HepG2 (cell line): Measurements from ENCODE around the gene NUSAP1. TPM values are rescaled to one million over a fixed set of nuclear protein-coding genes. Genes with fewer than 3 reads are reported as not detected.
A peak's percentile ranks its signal among the peaks of the same experiment; 100 is the strongest.

ENCODE experiments used
- CC2D1A ChIP-seq: sonication (generic); formaldehyde crosslinking; IDR thresholded peaks from 2 replicates; pipeline ENCODE4 v1.8.1; 2023; ENCODE audit warnings: mild to moderate bottlenecking, missing genetic modification reagents
- DRAP1 ChIP-seq: IDR thresholded peaks from 2 replicates; pipeline ENCODE4 v1.6.1; 2016; ENCODE audit warnings: missing genetic modification reagents, missing compliant biosample characterization
- ELF3 ChIP-seq: IDR thresholded peaks from 2 replicates; pipeline ENCODE4 v1.6.1; 2016; ENCODE audit warnings: missing genetic modification reagents, missing compliant biosample characterization
- GLMP ChIP-seq: sonication (generic); formaldehyde crosslinking; IDR thresholded peaks from 2 replicates; pipeline ENCODE4 v1.9.0; 2021; ENCODE audit warnings: missing genetic modification reagents, mild to moderate bottlenecking, borderline replicate concordance
- KIAA2018 ChIP-seq: sonication (generic); formaldehyde crosslinking; IDR thresholded peaks from 2 replicates; pipeline ENCODE4 v1.5.0; 2020; ENCODE audit warnings: mild to moderate bottlenecking, missing genetic modification reagents, borderline replicate concordance
- NCOR1 ChIP-seq: fragments of 200-600 bp; sonication (generic); IDR thresholded peaks from 2 replicates; pipeline ENCODE4 v1.7.0; 2017; ENCODE audit warnings: antibody characterized with exemption, low read length, borderline replicate concordance
- PHF21A ChIP-seq: sonication (generic); formaldehyde crosslinking; IDR thresholded peaks from 2 replicates; pipeline ENCODE4 v1.5.0; 2020; ENCODE audit warnings: mild to moderate bottlenecking, missing genetic modification reagents
- RBFOX2 ChIP-seq: fragments of 200-400 bp; formaldehyde crosslinking; IDR thresholded peaks from 2 replicates; pipeline ENCODE4 v1.6.1; 2017; ENCODE audit warnings: low read depth, mild to moderate bottlenecking, low read length
- ZNF407 ChIP-seq: sonication (generic); formaldehyde crosslinking; IDR thresholded peaks from one replicate; pipeline ENCODE4 v1.5.1; 2020; ENCODE audit warnings: mild to moderate bottlenecking, missing genetic modification reagents; ENCODE audit errors: not compliant biosample characterization
- ZNF724P ChIP-seq: sonication (generic); formaldehyde crosslinking; IDR thresholded peaks from 2 replicates; pipeline ENCODE4 v1.8.0; 2022; ENCODE audit warnings: missing genetic modification reagents, borderline replicate concordance
- polyA plus RNA-seq, 8 experiments: library from polyadenylated mRNA; depleted of rRNA in 3 of 8; stranded (reverse) in 7 of 8; unstranded in 1 of 8; fragments of >200 nt; fragmentation: Illumina TruSeq in 4 of 8; extraction: Trizol in 4 of 8; gene quantifications; 2 replicates each; pipeline versions ENCODE4 v1.2.1 to v1.2.3, GENCODE V29; 2011 to 2016; ENCODE audit warnings: low read depth in 4 of 8, missing spikeins in 1 of 8, mixed read lengths in 1 of 8; ENCODE audit not compliant: insufficient read depth in 1 of 8
- total RNA-seq, 5 experiments: library from RNA; depleted of rRNA; stranded (reverse); fragments of >200 nt; fragmentation: Illumina TruSeq; extraction: Trizol; gene quantifications; 2 replicates each; pipeline ENCODE4 v1.2.3, GENCODE V29; 2016; ENCODE audit warnings: low read depth in 1 of 5

NUSAP1 gene
- total and polyA plus RNA-seq, 2 of the 13 experiments (the other 11 are each of a cell fraction or from before 2014, with no cell fraction given) = 59.5 to 106 TPM

GRCh38 chr15:41283653-41284426 is 48.8 kb upstream of the NUSAP1 start (continued):
- TF ChIP-seq ZNF407 (peak; percentile 62), ELF3 (CRISPR knock-in tag) (no peak), PHF21A (CRISPR knock-in tag) (peak; percentile 52; the same call in 1 of the 2 replicates), ZNF724P (CRISPR knock-in tag) (0 out of 2 replicates have a peak, but pooled peaks have one; percentile 52), RBFOX2 (peak; percentile 98), GLMP (CRISPR knock-in tag) (no peak), NCOR1 (no peak), KIAA2018 (no peak), DRAP1 (peak; percentile 75), CC2D1A (CRISPR knock-in tag) (no peak)
